GM21515 (cell line): ENCODE data around the gene SERPIND1.
"Not testable (repeated sequence)": the region's sequence is repeated elsewhere in the genome, so short reads cannot be mapped to it uniquely, and the experiment has no call there.

Experiments used
- ATAC-seq: cut with Tn5 transposase; IDR thresholded peaks from one replicate; pipeline ENCODE4 v1.9.1; 2021; ENCODE audit not compliant: unreplicated experiment

Gene SERPIND1

GRCh38 chr22:20811171-20811570 is 37.3 kb downstream of the SERPIND1 start:
- ATAC-seq: no peak

DNA sequence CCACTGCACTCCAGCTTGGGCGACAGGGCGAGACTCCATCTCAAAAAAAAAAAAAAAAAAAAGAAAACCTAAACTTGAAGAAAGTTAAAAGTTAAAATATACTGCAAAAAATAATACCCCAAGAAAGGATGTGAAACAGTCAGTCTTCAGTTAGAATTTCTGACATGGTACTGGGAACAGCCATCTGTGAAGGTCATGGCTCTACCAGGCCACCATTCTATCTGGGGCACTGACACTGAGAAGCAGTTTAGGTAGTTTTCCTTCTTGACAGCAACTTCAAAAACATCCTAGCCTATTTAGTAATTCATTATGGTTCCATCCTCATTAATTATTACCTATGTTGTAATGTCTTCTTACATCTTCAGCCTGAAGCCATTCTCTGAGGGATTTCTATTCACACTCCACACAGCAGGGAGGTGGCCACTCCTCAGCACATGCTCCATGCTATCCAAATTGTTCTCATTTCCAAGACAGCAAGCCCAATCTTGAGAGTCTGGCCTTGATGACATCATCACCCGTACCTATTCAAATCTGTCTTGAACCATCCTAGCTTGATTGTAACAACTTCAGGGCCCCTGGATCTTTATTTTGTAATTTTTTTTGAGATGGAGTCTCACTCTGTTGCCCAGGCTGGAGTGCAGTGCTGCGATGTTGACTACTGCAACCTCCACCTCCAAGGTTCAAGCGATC is 38.2 kb downstream of the SERPIND1 start:
- ATAC-seq: no peak

DNA sequence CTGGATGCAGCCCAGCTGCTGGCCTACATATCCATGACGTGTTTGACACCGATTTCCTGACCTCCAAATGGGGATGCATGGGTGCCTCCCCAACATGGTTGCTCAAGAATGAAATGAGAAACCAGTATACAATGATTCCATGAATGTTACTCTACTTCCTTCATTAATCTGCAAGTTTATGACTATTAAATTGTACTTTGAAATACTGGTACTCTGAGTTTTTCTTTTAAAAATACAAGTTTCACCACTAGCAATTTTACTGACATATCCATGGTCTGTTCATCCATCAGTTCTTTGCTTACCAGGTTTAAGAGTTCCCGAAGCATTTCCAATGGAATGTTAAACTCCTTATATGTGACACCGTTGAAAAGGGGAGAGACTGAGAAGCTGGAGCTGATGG is 39.1 kb downstream of the SERPIND1 start:
- no peak for ATAC-seq

- no peak for ATAC-seq
These were observed 40.4 kb downstream of the SERPIND1 start for GRCh38 chr22:20814221-20814808.

DNA sequence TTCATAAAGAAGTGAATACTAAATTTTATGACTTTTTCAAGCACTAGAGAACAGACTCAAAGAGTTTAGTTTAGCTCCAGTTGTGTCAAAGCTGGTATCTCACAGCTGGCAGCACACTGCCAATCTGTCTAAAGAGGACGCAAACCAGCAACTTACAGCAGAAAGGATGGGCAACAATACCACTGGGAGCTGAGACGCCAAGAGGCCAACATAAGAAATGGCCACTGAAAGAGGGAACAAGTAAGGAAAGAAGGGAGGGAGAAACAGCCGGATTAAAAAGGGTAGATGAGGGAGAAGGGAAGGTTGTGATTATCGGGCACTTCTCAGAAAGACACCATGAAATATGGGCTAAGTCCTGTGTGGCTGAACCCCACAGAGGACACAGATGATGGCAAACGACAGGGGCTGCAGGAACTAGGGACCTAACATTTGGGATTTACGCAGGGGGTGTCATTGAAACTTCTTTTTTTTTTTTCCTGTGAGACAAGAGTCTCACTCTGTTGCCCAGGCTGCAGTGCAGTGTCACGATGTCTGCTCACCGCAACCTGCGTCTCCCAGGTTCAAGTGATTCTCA is 41.7 kb downstream of the SERPIND1 start:
- no peak for ATAC-seq

GRCh38 chr22:20816559-20816958 is 42.6 kb downstream of the SERPIND1 start:
- no peak for ATAC-seq

- no peak for ATAC-seq
These were observed 44.6 kb downstream of the SERPIND1 start for GRCh38 chr22:20818471-20818870.

DNA sequence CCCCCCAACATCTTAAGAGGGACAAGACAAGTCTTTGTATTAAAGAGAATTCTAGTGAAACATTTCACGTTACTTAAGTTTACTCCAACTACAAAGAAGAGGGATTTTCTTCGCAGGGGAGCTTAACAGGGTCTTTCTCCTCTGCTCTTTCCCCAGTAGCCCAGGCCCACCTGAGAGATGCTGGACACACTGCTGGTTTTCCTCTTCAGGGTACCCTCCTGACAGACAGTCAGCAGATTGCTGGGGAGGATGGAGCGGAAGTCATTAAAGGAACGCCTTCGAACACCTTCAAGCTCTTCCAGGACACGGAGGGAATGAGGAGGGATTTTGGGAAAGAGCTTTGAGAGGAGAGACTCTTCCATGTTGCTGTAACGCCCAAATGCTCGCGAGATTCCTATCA is 45.6 kb downstream of the SERPIND1 start:
- ATAC-seq: no peak

- not testable (repeated sequence) for ATAC-seq
These were observed 47.9 kb downstream of the SERPIND1 start for GRCh38 chr22:20821717-20822239.

GRCh38 chr22:20822240-20822639 is 48.3 kb downstream of the SERPIND1 start:
- ATAC-seq: no peak

DNA sequence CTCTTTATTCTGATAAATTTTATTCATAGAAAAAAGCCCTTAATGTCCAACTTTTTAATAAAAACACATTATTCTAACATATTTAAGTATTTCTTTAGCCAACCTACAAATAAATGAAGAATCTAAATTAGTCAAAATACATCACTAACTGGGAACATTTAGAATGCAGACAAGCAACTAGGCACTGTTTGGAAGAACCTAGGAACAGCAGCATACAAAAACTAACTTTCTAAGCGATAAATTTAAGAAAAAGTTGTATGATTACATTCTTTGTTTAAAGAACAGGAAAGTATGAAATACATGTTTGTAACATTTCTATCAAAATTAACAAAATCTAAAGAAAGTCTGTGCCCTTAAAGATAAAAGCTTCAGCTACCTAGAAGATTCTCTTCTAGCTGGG is 49.4 kb downstream of the SERPIND1 start:
- ATAC-seq: no peak

DNA sequence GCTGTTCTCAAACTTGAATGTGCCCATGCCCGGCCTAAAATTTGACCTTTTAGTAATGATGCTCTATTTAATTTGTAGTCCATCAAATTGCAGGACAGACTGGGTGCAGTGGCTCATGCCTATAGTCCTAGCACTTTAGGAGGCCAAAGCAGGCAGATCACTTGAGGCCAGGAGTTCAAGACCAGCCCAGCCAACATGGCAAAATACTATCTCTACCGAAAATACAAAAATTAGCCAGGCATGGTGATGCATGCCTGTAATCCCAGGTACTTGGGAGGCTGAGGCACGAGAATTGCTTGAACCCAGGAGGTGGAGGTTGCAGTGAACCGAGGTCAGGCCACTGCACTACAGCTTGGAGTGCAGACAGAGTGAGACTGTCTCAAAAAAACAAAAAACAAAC is 51.3 kb downstream of the SERPIND1 start:
- not testable (repeated sequence) for ATAC-seq

- ATAC-seq: no peak
These were observed 51.7 kb downstream of the SERPIND1 start for GRCh38 chr22:20825624-20826023.

DNA sequence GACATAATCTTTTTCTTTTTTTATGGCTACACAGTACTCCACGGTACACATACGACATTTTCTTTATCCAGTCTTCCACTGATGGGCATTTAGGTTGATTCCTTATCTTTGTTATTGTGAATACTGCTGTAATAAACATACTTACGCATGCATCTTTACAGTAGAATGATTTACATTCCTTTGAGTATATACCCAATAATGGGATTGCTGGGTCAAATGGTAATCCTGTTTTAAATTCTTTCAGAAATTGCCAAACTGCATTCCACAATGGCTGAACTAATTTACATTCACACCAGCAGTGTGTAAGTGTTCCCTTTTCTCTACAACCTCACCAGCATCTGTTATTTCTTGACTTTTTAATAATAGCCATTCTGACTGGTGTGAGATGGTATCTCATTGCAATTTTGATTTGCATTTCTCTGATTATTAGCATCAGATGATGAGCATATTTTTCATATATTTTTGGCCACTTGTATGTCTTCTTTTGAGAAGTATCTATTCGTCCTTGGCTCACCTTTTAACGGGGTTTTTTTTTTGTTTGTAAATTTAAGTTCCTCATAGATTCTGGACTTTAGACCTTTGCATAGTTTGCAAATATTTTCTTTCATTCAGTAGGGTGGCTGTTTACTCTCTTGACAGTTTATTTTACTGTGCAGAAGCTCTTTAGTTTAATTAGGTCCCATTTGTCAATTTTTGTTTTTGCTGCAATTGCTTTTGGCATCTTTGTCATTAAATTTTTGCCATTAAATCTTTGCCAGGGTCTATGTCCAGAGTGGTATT is 52.6 kb downstream of the SERPIND1 start:
- ATAC-seq: not testable (repeated sequence)

DNA sequence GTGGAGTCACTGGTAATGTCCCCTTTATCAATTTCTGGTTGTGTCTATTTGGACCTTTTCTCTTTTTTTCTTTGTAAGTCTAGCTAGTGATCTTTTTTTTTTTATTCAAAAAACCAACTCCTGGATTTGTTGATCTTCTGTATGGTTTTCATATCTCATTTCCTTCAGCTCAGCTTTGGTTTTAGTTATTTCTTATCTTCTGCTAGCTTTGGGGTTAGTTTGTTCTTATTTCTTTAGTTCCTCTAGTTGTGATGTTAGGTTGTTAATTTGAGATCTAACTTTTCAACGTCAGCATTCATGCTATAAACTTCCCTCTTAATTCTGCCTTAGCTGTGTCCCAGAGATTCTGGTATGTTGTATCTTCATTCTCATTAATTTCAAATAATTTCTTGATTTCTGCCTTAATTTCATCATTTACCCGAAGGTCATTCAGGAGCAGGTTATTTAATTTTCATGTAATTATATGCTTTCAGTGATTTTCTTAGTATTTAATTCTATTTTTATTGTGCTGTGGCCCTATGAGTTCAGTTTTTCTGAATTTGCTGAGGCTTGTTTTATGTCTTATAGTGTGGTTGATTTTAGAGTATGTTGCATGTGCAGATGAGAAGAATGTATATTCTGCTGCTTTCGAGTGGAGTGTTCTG is 55.7 kb downstream of the SERPIND1 start:
- no peak for ATAC-seq

- no peak for ATAC-seq
These were observed 59.3 kb downstream of the SERPIND1 start for GRCh38 chr22:20833225-20833665.

DNA sequence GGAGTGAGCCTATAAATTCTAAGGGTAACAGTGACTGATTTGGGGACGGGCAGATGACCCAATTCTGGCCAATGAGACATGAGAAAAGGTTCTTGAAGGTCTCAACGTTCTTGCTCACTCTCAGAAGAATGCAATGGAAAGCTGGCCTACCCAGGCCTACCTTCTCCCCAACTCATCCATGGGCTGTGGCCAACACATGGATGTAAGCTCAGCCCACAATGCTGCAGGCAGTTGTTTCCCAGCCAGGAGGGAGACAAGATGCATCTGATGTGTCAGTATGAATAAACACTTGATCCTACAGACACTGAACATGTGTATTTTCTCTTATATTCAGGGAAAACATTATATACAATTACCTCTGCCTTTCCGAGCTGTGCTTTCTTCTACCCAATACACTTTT is 60.3 kb downstream of the SERPIND1 start:
- ATAC-seq: no peak

- no peak for ATAC-seq
These were observed 60.8 kb downstream of the SERPIND1 start for GRCh38 chr22:20834725-20835124.
